ENCODE data around the gene GOLGA5. TPM values are rescaled to one million over a fixed set of nuclear protein-coding genes. Genes with fewer than 3 reads are reported as not detected.

The GOLGA5 gene
- total and polyA plus RNA-seq, 2 of the 13 experiments (the other 11 are each of a cell fraction or from before 2014, with no cell fraction given), result 31.0 to 40.0 TPM

- TF ChIP-seq TARDBP (CRISPR knock-in tag; IDR thresholded peaks at IDR 0.05) (no peak), ZNF510 (CRISPR knock-in tag; IDR thresholded peaks at IDR 0.05; ENCODE audit: low read depth) (0 out of 2 replicates have a peak, but pooled peaks have one; percentile 75), NCOR1 (IDR thresholded peaks at IDR 0.05; ENCODE audit: borderline replicate concordance, low read length) (no peak), SRSF9 (IDR thresholded peaks at IDR 0.05; ENCODE audit: borderline replicate concordance, insufficient read depth, low read depth, low read length, poor library complexity, severe bottlenecking) (no peak), HNRNPUL1 (IDR thresholded peaks at IDR 0.05; ENCODE audit: low read depth, low read length) (no peak), FOXJ3 (CRISPR knock-in tag; IDR thresholded peaks at IDR 0.05; ENCODE audit: borderline replicate concordance) (no peak), SMARCE1 (IDR thresholded peaks at IDR 0.05; ENCODE audit: borderline replicate concordance) (no peak), ZNF138 (CRISPR knock-in tag; IDR thresholded peaks at IDR 0.05; ENCODE audit: low read depth) (0 out of 2 replicates have a peak, but pooled peaks have one; percentile 75), ZNF781 (CRISPR knock-in tag; IDR thresholded peaks at IDR 0.05; ENCODE audit: borderline replicate concordance, not compliant biosample characterization) (peak; percentile 44), POLR2A (IDR thresholded peaks at IDR 0.05; ENCODE audit: insufficient read depth in 1 of 2, low read depth in 2 of 2, low read length in 2 of 2) (peak; percentile 91 to 99), ZEB1 (IDR thresholded peaks at IDR 0.05; ENCODE audit: insufficient replicate concordance, low read depth) (no peak), CCDC6 (CRISPR knock-in tag; IDR thresholded peaks at IDR 0.05) (peak; percentile 80; the same call in 1 of the 2 replicates), CSRNP2 (CRISPR knock-in tag; conservative IDR thresholded peaks at IDR 0.05; ENCODE audit: low read depth) (no peak), TRIM24 (CRISPR knock-in tag; IDR thresholded peaks at IDR 0.05) (no peak), ZNF691 (CRISPR knock-in tag; IDR thresholded peaks at IDR 0.05; ENCODE audit: borderline replicate concordance, low read depth) (peak; percentile 88; the same call in 1 of the 2 replicates), ZNF224 (CRISPR knock-in tag; IDR thresholded peaks at IDR 0.05) (peak; percentile 59; the same call in 1 of the 2 replicates), ZBTB26 (CRISPR knock-in tag; IDR thresholded peaks at IDR 0.05; ENCODE audit: borderline replicate concordance) (no peak; the same call in 1 of the 2 replicates), MLX (CRISPR knock-in tag; IDR thresholded peaks at IDR 0.05) (no peak), PAF1 (CRISPR knock-in tag; IDR thresholded peaks at IDR 0.05) (no peak), RBM39 (IDR thresholded peaks at IDR 0.05; ENCODE audit: low read depth, low read length, poor library complexity, severe bottlenecking) (peak; percentile 27), ZNF274 (CRISPR knock-in tag; IDR thresholded peaks at IDR 0.05) (0 out of 2 replicates have a peak, but pooled peaks have one; percentile 37), NR2F6 (IDR thresholded peaks at IDR 0.05) (no peak), NR2F6 (CRISPR knock-in tag; IDR thresholded peaks at IDR 0.05) (peak; percentile 43; the same call in 1 of the 2 replicates), SMAD1 (CRISPR knock-in tag; IDR thresholded peaks at IDR 0.05; ENCODE audit: borderline replicate concordance, low read depth) (peak; percentile 72; the same call in 1 of the 2 replicates), EED (CRISPR knock-in tag; IDR thresholded peaks at IDR 0.05) (no peak)
Observed at GRCh38 chr14:92748259-92749016, 45.7 kb upstream of the GOLGA5 start, which contains the start of gene LGMN (continued).

Measured in HepG2 (cell line).